ENCODE results near the gene NATD1.

Gene NATD1

GRCh38 chr17:21252289-21252795 is 868 bp downstream of the NATD1 start:
- no peak for DNase-seq (ENCODE audit: low read depth, low spot score)
- Histone ChIP-seq H3K9ac (ENCODE audit: insufficient read length) (no peak overlapping the region), H3K27ac (no peak overlapping the region)

GRCh38 chr17:21251337-21252010 is 1.7 kb downstream of the NATD1 start:
- H3K9me3 ChIP-seq (ENCODE audit: low read depth, low read length) = no peaks in the 10 kb centered on the region
- no peak overlapping the region for H3K9ac ChIP-seq (ENCODE audit: insufficient read length)
- no peaks in the 10 kb centered on the region for H3K36me3 ChIP-seq (ENCODE audit: insufficient read depth, low read length)
- DNase-seq (ENCODE audit: low read depth, low spot score) = no peak
- H3K4me3 ChIP-seq = no peak overlapping the region
- TF ChIP-seq FOXP2 (optimal IDR thresholded peaks at IDR 0.05; ENCODE audit: control extremely low read depth, extremely low read length, insufficient read depth) (no peak), POLR2AphosphoS5 (IDR thresholded peaks at IDR 0.05; ENCODE audit: borderline replicate concordance, low read depth, low read length) (no peak), EZH2 (IDR thresholded peaks at IDR 0.05) (no peak)
- H3K27ac ChIP-seq = no peak overlapping the region

More at GRCh38 chr17:21252289-21252795, 868 bp downstream of the NATD1 start:
- TF ChIP-seq FOXP2 (optimal IDR thresholded peaks at IDR 0.05; ENCODE audit: control extremely low read depth, extremely low read length, insufficient read depth) = no peak
- no peak for TF ChIP-seq EZH2 (IDR thresholded peaks at IDR 0.05)
- TF ChIP-seq POLR2AphosphoS5 (IDR thresholded peaks at IDR 0.05; ENCODE audit: borderline replicate concordance, low read depth, low read length) = no peak
- Histone ChIP-seq H3K9me3 (ENCODE audit: low read depth, low read length) (no peaks in the 10 kb centered on the region), H3K4me3 (peak overlapping the region; percentile 54), H3K36me3 (ENCODE audit: insufficient read depth, low read length) (no peaks in the 10 kb centered on the region)

GRCh38 chr17:21250854-21251253 is 2.4 kb downstream of the NATD1 start:
- no peak overlapping the region for H3K4me3 ChIP-seq
- no peak overlapping the region for H3K9ac ChIP-seq (ENCODE audit: insufficient read length)
- H3K9me3 ChIP-seq (ENCODE audit: low read depth, low read length) = no peaks in the 10 kb centered on the region
- H3K27ac ChIP-seq = no peak overlapping the region
- TF ChIP-seq EZH2 (IDR thresholded peaks at IDR 0.05) = no peak
- TF ChIP-seq FOXP2 (optimal IDR thresholded peaks at IDR 0.05; ENCODE audit: control extremely low read depth, extremely low read length, insufficient read depth) = no peak
- no peak for TF ChIP-seq POLR2AphosphoS5 (IDR thresholded peaks at IDR 0.05; ENCODE audit: borderline replicate concordance, low read depth, low read length)
- no peaks in the 10 kb centered on the region for H3K36me3 ChIP-seq (ENCODE audit: insufficient read depth, low read length)
- DNase-seq (ENCODE audit: low read depth, low spot score) = no peak

- DNase-seq (ENCODE audit: low read depth, low spot score) = no peak
- Histone ChIP-seq H3K9me3 (ENCODE audit: low read depth, low read length) (no peaks in the 10 kb centered on the region), H3K4me3 (no peak overlapping the region), H3K27ac (no peak overlapping the region), H3K36me3 (ENCODE audit: insufficient read depth, low read length) (no peaks in the 10 kb centered on the region), H3K9ac (ENCODE audit: insufficient read length) (no peak overlapping the region)
- TF ChIP-seq EZH2 (IDR thresholded peaks at IDR 0.05) = no peak
- TF ChIP-seq FOXP2 (optimal IDR thresholded peaks at IDR 0.05; ENCODE audit: control extremely low read depth, extremely low read length, insufficient read depth) = no peak
- no peak for TF ChIP-seq POLR2AphosphoS5 (IDR thresholded peaks at IDR 0.05; ENCODE audit: borderline replicate concordance, low read depth, low read length)
Measured at GRCh38 chr17:21249920-21250703, 3.1 kb downstream of the NATD1 start.

GRCh38 chr17:21249086-21249795 is 4.0 kb downstream of the NATD1 start:
- TF ChIP-seq FOXP2 (optimal IDR thresholded peaks at IDR 0.05; ENCODE audit: control extremely low read depth, extremely low read length, insufficient read depth) (no peak), POLR2AphosphoS5 (IDR thresholded peaks at IDR 0.05; ENCODE audit: borderline replicate concordance, low read depth, low read length) (no peak), EZH2 (IDR thresholded peaks at IDR 0.05) (no peak)
- H3K9me3 ChIP-seq (ENCODE audit: low read depth, low read length) = no peaks in the 10 kb centered on the region
- no peak overlapping the region for H3K27ac ChIP-seq
- H3K9ac ChIP-seq (ENCODE audit: insufficient read length) = no peak overlapping the region
- H3K36me3 ChIP-seq (ENCODE audit: insufficient read depth, low read length) = no peaks in the 10 kb centered on the region
- no peak overlapping the region for H3K4me3 ChIP-seq
- DNase-seq (ENCODE audit: low read depth, low spot score) = no peak

- Histone ChIP-seq H3K36me3 (ENCODE audit: insufficient read depth, low read length) (no peaks in the 10 kb centered on the region), H3K9ac (ENCODE audit: insufficient read length) (no peak overlapping the region), H3K27ac (no peak overlapping the region), H3K4me3 (no peak overlapping the region), H3K9me3 (ENCODE audit: low read depth, low read length) (no peaks in the 10 kb centered on the region)
- no peak for DNase-seq (ENCODE audit: low read depth, low spot score)
- TF ChIP-seq FOXP2 (optimal IDR thresholded peaks at IDR 0.05; ENCODE audit: control extremely low read depth, extremely low read length, insufficient read depth) = no peak
- TF ChIP-seq EZH2 (IDR thresholded peaks at IDR 0.05) = no peak
- no peak for TF ChIP-seq POLR2AphosphoS5 (IDR thresholded peaks at IDR 0.05; ENCODE audit: borderline replicate concordance, low read depth, low read length)
Measured at GRCh38 chr17:21248500-21248899, 4.7 kb downstream of the NATD1 start.

GRCh38 chr17:21247552-21248258 is 5.5 kb downstream of the NATD1 start:
- Histone ChIP-seq H3K9ac (ENCODE audit: insufficient read length) (no peak overlapping the region), H3K4me3 (no peak overlapping the region)

More at GRCh38 chr17:21247552-21248258, 5.5 kb downstream of the NATD1 start:
- H3K36me3 ChIP-seq (ENCODE audit: insufficient read depth, low read length) = no peaks in the 10 kb centered on the region
- no peak overlapping the region for H3K27ac ChIP-seq
- no peaks in the 10 kb centered on the region for H3K9me3 ChIP-seq (ENCODE audit: low read depth, low read length)
- DNase-seq (ENCODE audit: low read depth, low spot score) = no peak
- TF ChIP-seq EZH2 (IDR thresholded peaks at IDR 0.05) (no peak), FOXP2 (optimal IDR thresholded peaks at IDR 0.05; ENCODE audit: control extremely low read depth, extremely low read length, insufficient read depth) (no peak), POLR2AphosphoS5 (IDR thresholded peaks at IDR 0.05; ENCODE audit: borderline replicate concordance, low read depth, low read length) (no peak)

All from SK-N-MC (cell line).